Left lung (tissue), 10 donors: Measurements from ENCODE around the gene IL17RE. TPM values are rescaled to one million over a fixed set of nuclear protein-coding genes. Genes with fewer than 3 reads are reported as not detected.

Experiments used
- ATAC-seq: fragments of 200-7000 bp; cut with Tn5 transposase; one replicate; pipeline ENCODE4 v1.9.1; 2020; ENCODE audit warnings: moderate library complexity
- DNase-seq, 4 donors: peaks; one replicate each; pipeline ENCODE4 v3.0.0-alpha.2; 2013 to 2020
- H3K27ac ChIP-seq, 2 donors: fragments of 200-600 bp; sonication (generic) in 1 of 2; one replicate each; pipeline versions ENCODE4 v1.5.0 to v1.8.0; 2020 to 2021
- H3K27me3 ChIP-seq, 2 donors: fragments of 200-600 bp; sonication (generic) in 1 of 2; one replicate each; pipeline versions ENCODE4 v1.5.0 to v1.8.0; 2020 to 2021
- H3K36me3 ChIP-seq, 2 donors: fragments of 200-600 bp; sonication (generic) in 1 of 2; one replicate each; pipeline versions ENCODE4 v1.5.0 to v1.8.0; 2020 to 2021
- H3K4me1 ChIP-seq, 2 donors: fragments of 200-600 bp; one replicate each; pipeline ENCODE4 v1.8.0; 2021
- H3K4me3 ChIP-seq, 2 donors: fragments of 200-600 bp; sonication (generic) in 1 of 2; one replicate each; pipeline versions ENCODE4 v1.5.0 to v1.8.0; 2020 to 2021; ENCODE audit warnings: mild to moderate bottlenecking in 1 of 2
- H3K9me3 ChIP-seq, 2 donors: fragments of 200-600 bp; sonication (generic) in 1 of 2; one replicate each; pipeline versions ENCODE4 v1.5.0 to v1.8.0; 2020 to 2021
- CTCF ChIP-seq, 2 donors: fragments of 200-600 bp; sonication (generic) in 1 of 2; IDR thresholded peaks; one replicate each; pipeline versions ENCODE4 v1.5.0 to v1.8.0; 2021; ENCODE audit warnings: antibody characterized with exemption in 2 of 2
- intact Hi-C, 2 donors: fragments of 100-400 bp; cut with DNase I; formaldehyde crosslinking; loops; one replicate each; pipeline versions ENCODE4 v1.11.2 to v1.14.2; 2022
- polyA plus RNA-seq, 6 donors: library from polyadenylated mRNA; unstranded; fragments of 120-200 nt; gene quantifications; one replicate each; pipeline ENCODE4 v1.2.1, GENCODE V29; 2013; ENCODE audit not compliant: insufficient read length in 6 of 6
- total RNA-seq, 2 donors: library from RNA; stranded (reverse); fragmentation: NEBNext Ultra II Directional; extraction: Animal tissue kit (Norgen Biotek cat#: 25700); gene quantifications; one replicate each; pipeline ENCODE4 v1.2.1, GENCODE V29; 2021
- donor health status: DM: no; HTN: yes; CAD: no.
- donor health status: DM: no; HTN: no; CAD: no.

IL17RE gene
- total and polyA plus RNA-seq, 8 donors, result 14.4 to 108 (median 80.5) TPM

GRCh38 chr3:9903238-9903624 lies 583 bp downstream of the IL17RE start:
- Histone ChIP-seq H3K27ac (peak overlapping the region; percentile 43 to 58), H3K4me3 (peak overlapping the region; percentile 28 to 38), H3K4me1 (peaks cover 4 to 27% of the 10 kb centered on the region in 2 donors), H3K9me3 (no peaks in the 10 kb centered on the region), H3K27me3 (no peaks in the 10 kb centered on the region), H3K36me3 (no peaks in the 10 kb centered on the region)
- intact Hi-C loops, result no loop called here
- DNase-seq (no peak), ATAC-seq (peak; percentile 34)
- TF ChIP-seq CTCF (IDR thresholded peaks at IDR 0.05), result no peak

- intact Hi-C loops, result no loop called here
- Histone ChIP-seq H3K4me3 (no peak overlapping the region), H3K36me3 (no peaks in the 10 kb centered on the region), H3K4me1 (peaks cover 3 to 23% of the 10 kb centered on the region in 2 donors), H3K9me3 (no peaks in the 10 kb centered on the region), H3K27ac (no peak overlapping the region), H3K27me3 (no peaks in the 10 kb centered on the region)
- no peak for ATAC-seq
- no peak for TF ChIP-seq CTCF (IDR thresholded peaks at IDR 0.05)
- no peak for DNase-seq
These were observed 1.3 kb downstream of the IL17RE start for GRCh38 chr3:9903904-9904303.

GRCh38 chr3:9906480-9906879 lies 3.8 kb downstream of the IL17RE start:
- intact Hi-C loops, result no loop called here
- H3K4me1 ChIP-seq, result peaks cover 0 to 24% of the 10 kb centered on the region in 2 donors
- no peaks in the 10 kb centered on the region for H3K9me3 ChIP-seq
- H3K36me3 ChIP-seq, result no peaks in the 10 kb centered on the region
- ATAC-seq, result no peak
- no peak overlapping the region for H3K27ac ChIP-seq
- TF ChIP-seq CTCF (IDR thresholded peaks at IDR 0.05), result no peak
- H3K4me3 ChIP-seq, result no peak overlapping the region
- DNase-seq, result no peak
- H3K27me3 ChIP-seq, result no peaks in the 10 kb centered on the region

GRCh38 chr3:9908286-9908685 lies 5.6 kb downstream of the IL17RE start:
- Histone ChIP-seq H3K36me3 (no peaks in the 10 kb centered on the region), H3K9me3 (no peaks in the 10 kb centered on the region), H3K27me3 (no peaks in the 10 kb centered on the region), H3K4me3 (no peak overlapping the region), H3K27ac (no peak overlapping the region), H3K4me1 (peaks cover 0 to 22% of the 10 kb centered on the region in 2 donors)
- ATAC-seq (no peak), DNase-seq (no peak)
- TF ChIP-seq CTCF (IDR thresholded peaks at IDR 0.05), result no peak
- intact Hi-C loops, result no loop called here

GRCh38 chr3:9909221-9910013 lies 6.8 kb downstream of the IL17RE start:
- no peaks in the 10 kb centered on the region for H3K36me3 ChIP-seq
- DNase-seq (peak in 1 of 4 donors; percentile 48), ATAC-seq (peak; percentile 91)
- H3K27me3 ChIP-seq, result no peaks in the 10 kb centered on the region
- intact Hi-C loops, result no loop called here
- H3K4me1 ChIP-seq, result peaks cover 0 to 21% of the 10 kb centered on the region in 2 donors
- H3K27ac ChIP-seq, result peak overlapping the region in 1 of 2 donors; percentile 7
- TF ChIP-seq CTCF (IDR thresholded peaks at IDR 0.05), result no peak
- no peaks in the 10 kb centered on the region for H3K9me3 ChIP-seq
- H3K4me3 ChIP-seq, result no peak overlapping the region
